ENCODE data around the gene BLM. TPM values are rescaled to one million over a fixed set of nuclear protein-coding genes. Genes with fewer than 3 reads are reported as not detected.

The BLM gene
- total RNA-seq, 1 experiment from 2014 or later = 41.3 TPM

DNA sequence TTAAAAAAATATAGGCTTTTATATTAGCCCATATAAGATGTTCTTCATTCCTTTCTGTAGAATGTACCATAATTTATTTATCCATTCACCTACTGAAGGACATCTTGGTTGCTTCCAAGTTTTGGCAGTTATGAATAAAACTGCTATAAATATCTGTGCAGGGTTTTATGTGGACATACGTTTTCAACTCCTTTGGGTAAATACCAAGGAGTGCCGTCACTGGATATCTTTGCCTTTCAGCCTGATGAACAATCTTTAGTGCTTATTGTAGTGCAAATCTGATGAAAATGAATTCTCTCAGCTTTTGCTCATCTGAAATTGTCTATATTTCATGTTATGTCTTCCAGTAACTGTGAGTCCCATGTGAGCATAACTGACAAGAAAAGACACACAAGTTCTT lies 26.6 kb upstream of the BLM start:
- Histone ChIP-seq H3K79me2 (ENCODE audit: insufficient read depth, low read length) (no peaks in the 10 kb centered on the region), H2BK5ac (ENCODE audit: insufficient read length, low read length) (no peak overlapping the region), H4K20me1 (ENCODE audit: control insufficient read depth, insufficient read depth, insufficient read length) (no peaks in the 10 kb centered on the region), H2BK15ac (ENCODE audit: low read depth, low read length) (no peak overlapping the region), H3K23me2 (ENCODE audit: insufficient read length, low read depth, low read length, poor library complexity, severe bottlenecking) (no peaks in the 10 kb centered on the region), H3K4ac (ENCODE audit: low read depth, low read length) (no peak overlapping the region), H3K4me2 (ENCODE audit: insufficient read depth, insufficient read length, low read length) (no peak overlapping the region), H3K4me1 (ENCODE audit: insufficient read depth, low read length) (no peaks in the 10 kb centered on the region), H2AK5ac (ENCODE audit: insufficient read length, low read length) (no peak overlapping the region), H3K79me1 (ENCODE audit: insufficient read depth, low read depth, low read length, poor library complexity, severe bottlenecking) (no peaks in the 10 kb centered on the region), H3K18ac (ENCODE audit: insufficient read length, low read depth, low read length) (no peak overlapping the region), H2AFZ (ENCODE audit: low read length) (no peak overlapping the region), H3K9ac (ENCODE audit: extremely low read depth, insufficient read length, low read length) (no peak overlapping the region), H3K23ac (ENCODE audit: insufficient read length, low read depth, low read length) (no peak overlapping the region), H4K91ac (ENCODE audit: insufficient read length, low read depth, low read length) (no peak overlapping the region), H3K14ac (ENCODE audit: insufficient read depth, low read length) (no peak overlapping the region), H2BK12ac (ENCODE audit: insufficient read length, low read depth, low read length) (no peak overlapping the region), H3K56ac (ENCODE audit: insufficient read length, low read depth, low read length) (no peak overlapping the region), H4K8ac (replicated peaks; ENCODE audit: insufficient read length, low read depth, low read length) (no peak overlapping the region), H2BK20ac (ENCODE audit: low read depth, low read length, poor library complexity, severe bottlenecking) (no peak overlapping the region), H3T11ph (ENCODE audit: low read length) (no peak overlapping the region), H2BK120ac (ENCODE audit: low read depth, low read length, poor library complexity, severe bottlenecking) (no peak overlapping the region), H3K9me3 (ENCODE audit: control insufficient read depth, low read depth, low read length) (no peaks in the 10 kb centered on the region), H3K27me3 (ENCODE audit: insufficient read depth, low read length) (no peaks in the 10 kb centered on the region), H3K27ac (ENCODE audit: insufficient read length, low read depth, low read length) (no peak overlapping the region), H4K5ac (ENCODE audit: insufficient read length, low read depth, low read length) (no peak overlapping the region)
- peaks cover 2 to 4% (median 2%) of the 10 kb centered on the region in 3 experiments; a peak in 2 of 7 replicates for H3K36me3 Mint-ChIP-seq (ENCODE audit: insufficient read depth in 1 of 3, low read depth in 3 of 3)
- no peak for DNase-seq
- no peak overlapping the region for H3K27ac Mint-ChIP-seq
- no peaks in the 10 kb centered on the region for H3K4me1 Mint-ChIP-seq
- no peak overlapping the region for H3K4me3 Mint-ChIP-seq
- TF ChIP-seq, protein P1, sequence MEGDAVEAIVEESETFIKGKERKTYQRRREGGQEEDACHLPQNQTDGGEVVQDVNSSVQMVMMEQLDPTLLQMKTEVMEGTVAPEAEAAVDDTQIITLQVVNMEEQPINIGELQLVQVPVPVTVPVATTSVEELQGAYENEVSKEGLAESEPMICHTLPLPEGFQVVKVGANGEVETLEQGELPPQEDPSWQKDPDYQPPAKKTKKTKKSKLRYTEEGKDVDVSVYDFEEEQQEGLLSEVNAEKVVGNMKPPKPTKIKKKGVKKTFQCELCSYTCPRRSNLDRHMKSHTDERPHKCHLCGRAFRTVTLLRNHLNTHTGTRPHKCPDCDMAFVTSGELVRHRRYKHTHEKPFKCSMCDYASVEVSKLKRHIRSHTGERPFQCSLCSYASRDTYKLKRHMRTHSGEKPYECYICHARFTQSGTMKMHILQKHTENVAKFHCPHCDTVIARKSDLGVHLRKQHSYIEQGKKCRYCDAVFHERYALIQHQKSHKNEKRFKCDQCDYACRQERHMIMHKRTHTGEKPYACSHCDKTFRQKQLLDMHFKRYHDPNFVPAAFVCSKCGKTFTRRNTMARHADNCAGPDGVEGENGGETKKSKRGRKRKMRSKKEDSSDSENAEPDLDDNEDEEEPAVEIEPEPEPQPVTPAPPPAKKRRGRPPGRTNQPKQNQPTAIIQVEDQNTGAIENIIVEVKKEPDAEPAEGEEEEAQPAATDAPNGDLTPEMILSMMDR (conservative IDR thresholded peaks at IDR 0.05) = no peak
- WGBS (ENCODE audit: extremely low coverage, insufficient read length, low lambda C conversion rate) = no CpG with 5 or more reads among the region's 2 CpGs
- no peaks in the 10 kb centered on the region for H3K27me3 Mint-ChIP-seq (ENCODE audit: low read depth)
- peaks cover 3 to 5% of the 10 kb centered on the region in 2 experiments for H3K9me3 Mint-ChIP-seq

Data from H9 (cell line).